Hippocampal formation (tissue), 2 donors: ENCODE data around the gene PDILT.

Source experiments
- DNase-seq, 2 donors: peaks; one replicate each; lab custom pipeline; 2025; lab: John Stamatoyannopoulos, UW

Gene PDILT

DNA sequence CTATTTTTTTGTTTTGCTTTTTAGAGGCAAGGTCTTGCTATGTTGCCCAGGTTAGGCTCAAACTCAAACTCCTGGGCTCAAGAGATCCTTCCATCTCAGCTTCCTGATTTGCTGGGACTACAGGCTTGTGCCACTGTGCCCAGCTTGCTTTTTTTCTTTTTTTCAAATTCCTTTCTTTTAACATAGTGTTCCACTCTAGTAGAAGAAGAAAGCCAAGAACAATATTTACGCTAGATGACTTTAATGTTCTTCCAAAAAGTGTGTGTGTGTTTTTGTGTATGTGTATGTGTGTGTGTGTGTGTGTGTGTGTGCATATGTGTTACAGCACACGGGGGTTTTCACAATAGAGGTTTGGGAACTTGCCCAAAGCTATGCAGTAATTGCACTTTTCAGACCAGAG lies 41.3 kb downstream of the PDILT start:
- no peak for DNase-seq

DNA sequence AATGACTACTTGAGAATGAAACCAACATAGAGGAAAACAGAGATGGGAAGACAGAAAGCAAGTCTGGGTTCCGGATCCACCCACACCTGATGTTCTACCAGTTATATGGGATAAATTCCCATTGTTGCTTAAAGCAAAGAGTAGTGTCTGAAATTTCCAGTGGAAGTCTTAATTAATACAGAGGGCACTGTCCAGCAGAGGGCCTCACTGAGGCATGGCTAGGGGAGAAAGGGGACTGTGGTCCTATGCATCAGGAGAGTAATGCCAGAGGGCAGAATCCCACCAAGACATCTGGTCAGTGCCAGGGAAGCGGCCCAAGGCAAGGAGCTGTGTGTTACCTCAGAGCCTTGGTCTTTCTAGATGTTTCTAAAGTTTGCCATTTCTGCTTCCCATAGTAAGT lies 44.5 kb downstream of the PDILT start:
- DNase-seq, result no peak

DNA sequence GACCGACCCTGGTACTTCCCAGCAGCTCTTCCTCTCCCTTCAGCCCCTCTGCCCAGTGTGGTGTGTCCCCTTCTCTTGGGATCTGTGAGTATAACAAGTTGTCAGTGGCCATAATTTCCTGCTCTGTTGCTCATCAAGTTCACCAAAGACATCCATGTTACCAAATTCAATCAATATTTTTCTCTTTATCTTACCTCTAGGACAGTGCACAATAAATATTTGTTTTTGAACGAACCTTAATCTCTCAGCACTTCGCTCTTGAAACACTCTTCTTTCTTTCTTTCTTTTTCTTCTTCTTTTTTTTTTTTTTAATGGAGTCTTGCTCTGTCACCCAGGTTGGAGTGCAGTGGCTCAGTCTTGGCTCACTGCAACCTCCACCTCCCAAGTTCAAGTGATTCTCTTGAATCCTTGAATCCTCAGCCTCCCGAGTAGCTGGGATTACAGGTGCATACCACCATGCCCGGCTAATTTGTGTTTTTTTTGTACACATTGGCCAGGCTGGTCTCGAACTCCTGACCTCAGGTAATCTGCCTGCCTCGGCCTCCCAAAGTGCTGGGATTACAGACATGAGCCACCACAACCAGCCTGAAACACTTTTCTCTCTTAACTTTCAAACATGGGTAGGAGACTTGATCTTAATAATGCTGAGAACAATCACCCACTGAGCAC lies 49.3 kb downstream of the PDILT start:
- DNase-seq, result no peak

DNA sequence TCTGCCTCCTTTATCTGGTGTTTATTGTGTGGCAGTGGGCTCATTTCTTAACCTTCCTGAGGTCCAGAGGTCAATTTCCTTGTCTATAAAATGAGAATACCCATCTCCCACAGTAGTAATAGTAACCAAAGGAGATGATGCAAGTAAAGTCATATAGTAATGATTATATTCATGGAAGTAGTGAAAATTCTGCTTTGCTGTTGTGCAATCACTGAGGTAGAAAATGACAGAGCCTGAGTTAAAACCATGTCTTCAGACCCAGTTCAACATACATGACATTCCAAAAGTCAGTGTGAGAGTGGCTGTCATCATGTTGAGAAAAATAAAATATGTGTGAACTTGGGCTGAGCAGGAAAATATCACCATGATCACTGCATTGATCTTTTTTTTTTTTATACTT lies 51.2 kb downstream of the PDILT start:
- no peak for DNase-seq

GRCh38 chr16:20352615-20353014 lies 51.9 kb downstream of the PDILT start, which contains the start of gene UMOD:
Gene UMOD, minus strand, starts transcription at chr16:20352715. Its CDS starts 1,978 bp downstream, at chr16:20350737.
- DNase-seq, result no peak

DNA sequence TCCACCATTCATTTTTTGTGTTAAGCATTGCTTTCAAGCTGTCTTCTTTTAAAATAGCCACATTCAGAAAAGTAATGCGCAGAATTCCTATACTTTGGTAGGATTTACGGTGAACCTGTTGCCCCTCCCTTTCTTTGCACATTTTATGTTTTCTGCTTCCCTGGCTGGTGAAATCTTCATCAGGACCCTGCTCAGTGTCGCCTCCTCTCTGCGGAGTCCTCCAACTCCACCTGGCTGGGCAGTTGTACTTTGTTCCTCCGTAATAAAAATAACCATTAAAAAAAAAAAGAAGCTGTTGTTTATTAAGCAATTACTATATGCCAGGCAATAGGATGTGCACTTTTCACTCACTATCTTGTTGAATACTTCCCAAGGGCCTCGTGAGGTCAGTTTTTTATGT lies 54.9 kb downstream of the PDILT start:
- DNase-seq, result no peak

DNA sequence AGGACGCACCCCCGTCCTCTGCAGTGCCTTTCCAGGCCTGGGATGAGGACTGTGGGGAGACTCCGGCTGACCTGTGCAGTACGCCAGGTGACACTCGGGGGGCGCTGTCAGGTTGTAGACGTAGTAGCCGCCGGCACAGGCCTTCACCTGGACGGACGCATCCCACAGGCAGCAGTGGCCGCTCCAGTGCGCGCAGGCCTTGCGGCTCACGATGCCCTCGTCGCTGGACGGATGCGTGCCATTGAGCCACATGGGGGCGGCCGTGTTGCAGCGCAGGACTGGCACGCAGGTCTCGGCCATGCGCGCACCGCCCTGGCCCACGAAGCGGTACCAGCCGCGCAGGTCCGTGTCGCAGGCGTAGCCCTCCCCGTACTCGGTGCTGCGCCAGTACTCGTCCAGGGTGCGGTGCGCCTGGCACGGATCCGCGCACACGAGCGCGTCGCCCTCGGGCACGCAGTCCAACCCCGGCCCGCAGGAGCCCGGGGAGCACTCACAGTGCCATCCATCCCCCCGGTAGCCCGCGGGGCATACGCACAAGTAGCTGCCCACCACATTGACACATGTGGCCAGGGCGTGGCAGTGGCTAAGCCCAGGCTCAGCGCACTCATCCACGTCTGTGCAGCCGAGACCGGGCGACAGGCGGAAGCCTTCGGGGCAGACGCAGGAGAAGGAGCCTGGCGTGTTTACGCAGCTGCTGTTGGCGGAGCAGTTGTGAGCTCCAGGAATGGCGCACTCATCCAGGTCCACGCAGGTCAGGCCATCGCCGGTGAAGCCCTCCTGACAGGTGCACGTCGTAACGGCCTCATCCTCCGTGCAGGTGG lies 56.0 kb downstream of the PDILT start:
- DNase-seq, result no peak

DNA sequence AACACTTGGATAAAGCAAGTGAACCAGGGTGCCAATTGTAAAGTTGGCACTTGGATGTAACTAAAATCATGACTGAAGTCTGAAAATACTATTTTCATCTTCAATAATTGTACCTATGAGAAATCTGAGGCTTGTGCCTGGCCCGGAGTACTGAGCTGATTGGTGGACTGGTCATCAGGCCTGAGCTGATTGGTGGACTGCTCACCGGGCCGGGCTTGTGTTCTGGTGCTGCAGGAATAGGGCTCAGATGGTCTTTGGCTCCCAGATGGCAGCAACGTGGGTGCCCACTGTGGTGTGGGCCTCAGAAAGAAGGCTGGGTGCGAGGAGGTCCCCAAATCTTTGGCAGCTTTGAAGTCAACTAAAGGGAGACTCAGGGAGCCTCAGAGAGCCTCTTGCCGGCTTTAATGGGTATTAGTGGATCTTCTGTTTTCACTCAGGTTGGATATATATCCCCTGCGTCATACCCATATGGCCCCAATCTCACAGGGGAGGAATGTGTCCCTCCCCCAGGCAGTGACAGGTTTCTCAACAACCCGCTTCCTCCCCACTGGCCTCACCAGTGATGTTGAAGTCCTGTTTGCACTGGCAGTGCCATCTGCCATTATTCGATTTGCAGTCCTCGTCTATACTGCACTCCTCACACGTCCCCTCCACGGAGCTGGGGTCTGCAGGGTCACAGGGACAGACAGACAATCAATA lies 56.7 kb downstream of the PDILT start:
- DNase-seq, result no peak

GRCh38 chr16:20344611-20345010 lies 59.9 kb downstream of the PDILT start:
- DNase-seq, result no peak

DNA sequence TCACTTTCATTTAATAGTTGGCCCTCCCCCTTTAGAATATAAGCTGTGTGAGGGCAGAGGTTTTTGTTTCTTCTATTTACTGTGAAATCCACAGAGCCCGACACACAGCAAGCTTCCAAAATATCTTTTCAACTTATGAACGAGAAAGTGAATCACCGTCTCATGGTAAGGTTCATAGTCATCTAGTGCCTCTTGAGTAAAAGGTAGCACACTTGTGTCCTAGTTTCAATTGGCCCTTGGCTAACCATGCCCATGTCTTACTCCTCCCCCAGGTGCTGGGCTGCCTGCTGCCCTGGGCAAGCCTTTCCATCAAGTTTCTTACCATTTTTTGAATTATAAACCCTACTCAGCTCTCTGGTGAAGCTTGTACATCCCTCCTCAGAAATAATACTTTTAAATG lies 64.8 kb downstream of the PDILT start:
- DNase-seq, result no peak

GRCh38 chr16:20336955-20337354 lies 67.6 kb downstream of the PDILT start:
- no peak for DNase-seq

GRCh38 chr16:20334396-20334795 lies 70.1 kb downstream of the PDILT start:
- no peak for DNase-seq

DNA sequence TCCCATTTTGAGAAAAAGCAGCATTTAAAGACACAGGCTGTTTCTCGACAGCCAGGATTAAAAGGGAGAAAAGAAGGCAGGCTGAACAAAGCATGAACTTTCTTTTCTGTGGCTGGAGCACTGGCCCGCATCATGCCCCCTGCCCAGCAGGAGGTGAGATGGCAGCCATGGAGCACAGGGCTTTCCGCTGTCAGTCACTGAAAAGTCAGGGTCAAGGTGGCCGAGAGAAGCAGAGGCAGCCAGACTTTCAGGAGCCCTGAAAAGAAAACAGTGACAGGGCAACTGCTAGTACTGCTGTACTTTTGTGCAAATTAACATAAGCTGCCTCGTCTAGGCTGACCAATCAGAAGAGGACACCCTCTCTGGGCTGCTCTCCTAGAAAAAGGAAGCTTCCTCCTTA lies 71.4 kb downstream of the PDILT start:
- no peak for DNase-seq

GRCh38 chr16:20332411-20332810 lies 72.1 kb downstream of the PDILT start:
- DNase-seq, result no peak

DNA sequence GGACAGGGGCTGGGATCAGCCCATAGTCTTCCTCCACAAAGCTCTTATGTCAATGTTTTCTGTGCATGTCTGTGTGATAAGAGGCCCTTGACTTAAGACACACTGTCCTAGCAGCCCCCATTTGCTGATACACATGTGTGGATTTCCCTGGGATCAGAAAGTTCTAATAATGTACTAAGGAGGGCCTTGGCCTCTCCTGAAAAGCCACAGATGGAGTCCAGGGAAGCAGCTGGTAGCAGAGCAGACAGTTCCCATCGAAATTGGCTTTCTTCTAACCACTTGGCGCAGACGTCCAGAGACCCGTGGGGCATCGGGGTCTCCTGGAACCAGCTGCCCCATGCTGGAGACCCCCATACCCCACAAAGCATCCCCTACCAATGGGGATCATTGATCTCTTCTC lies 72.9 kb downstream of the PDILT start:
- DNase-seq, result no peak

- no peak for DNase-seq
Observed at GRCh38 chr16:20329392-20330138, 75.0 kb downstream of the PDILT start.

GRCh38 chr16:20327444-20328041 lies 77.0 kb downstream of the PDILT start, which contains the start of gene GP2:
Gene GP2, minus strand, starts transcription at chr16:20327513. Its CDS starts 1,082 bp downstream, at chr16:20326431.
- no peak for DNase-seq

- DNase-seq, result no peak
Observed at GRCh38 chr16:20326321-20326720, 78.2 kb downstream of the PDILT start.

DNA sequence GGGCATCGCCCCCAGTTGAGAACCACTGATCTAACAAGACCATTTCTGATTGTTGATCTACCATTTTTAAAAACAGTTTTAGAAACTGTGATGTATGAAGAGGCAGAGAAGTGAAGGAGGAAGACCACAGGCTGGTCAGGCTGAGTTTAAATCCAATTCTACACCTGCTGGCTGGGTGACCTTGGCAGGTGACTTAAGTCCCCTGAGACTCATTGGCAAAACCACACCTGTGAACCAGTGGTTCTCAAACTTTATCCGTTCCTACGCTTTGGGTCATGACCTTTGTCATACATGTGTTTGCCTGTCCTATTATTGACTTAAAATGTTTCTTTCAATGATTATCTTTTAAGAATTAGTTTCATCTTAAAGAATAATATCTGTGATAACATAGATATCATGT lies 79.5 kb downstream of the PDILT start:
- DNase-seq, result no peak

- DNase-seq, result no peak
Observed at GRCh38 chr16:20323591-20324117, 80.9 kb downstream of the PDILT start.

DNA sequence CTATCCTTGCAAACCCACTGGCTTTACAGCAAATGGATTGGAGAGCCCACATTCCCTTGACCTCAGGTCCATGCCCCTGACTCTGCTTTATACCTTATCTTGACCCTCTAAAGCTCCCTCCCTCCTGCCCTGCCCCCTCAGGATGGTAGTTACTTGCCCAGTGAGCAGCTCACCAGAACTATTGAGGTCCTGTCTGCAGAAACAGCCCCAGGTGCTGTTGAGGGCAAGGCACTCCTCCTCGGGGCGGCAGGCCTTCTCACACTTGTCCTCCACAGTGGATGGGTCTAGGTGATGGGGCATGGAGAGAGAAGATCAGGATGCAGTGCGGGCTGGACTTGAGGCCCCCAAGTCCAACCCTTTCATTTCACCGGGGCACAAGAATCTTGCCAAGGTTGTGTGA lies 81.8 kb downstream of the PDILT start:
- no peak for DNase-seq
